Measurements from ENCODE around the gene AKAP6.
"Not testable (repeated sequence)": the region's sequence is repeated elsewhere in the genome, so short reads cannot be mapped to it uniquely, and the experiment has no call there.

AKAP6 gene

GRCh38 chr14:32443890-32444661 lies 115.0 kb downstream of the AKAP6 start:
- DNase-seq (ENCODE audit: low spot score), result peak; percentile 79

- DNase-seq (ENCODE audit: low spot score), result no peak
Measured at GRCh38 chr14:32447371-32447770, 118.3 kb downstream of the AKAP6 start.

- DNase-seq (ENCODE audit: low spot score), result no peak
Measured at GRCh38 chr14:32449648-32450047, 120.5 kb downstream of the AKAP6 start.

- DNase-seq (ENCODE audit: low spot score), result no peak
Measured at GRCh38 chr14:32450919-32451675, 122.0 kb downstream of the AKAP6 start.

GRCh38 chr14:32453857-32454810 lies 125.0 kb downstream of the AKAP6 start:
- DNase-seq (ENCODE audit: low spot score), result no peak

- no peak for DNase-seq (ENCODE audit: low spot score)
Measured at GRCh38 chr14:32457213-32457920, 128.3 kb downstream of the AKAP6 start.

- no peak for DNase-seq (ENCODE audit: low spot score)
Measured at GRCh38 chr14:32458720-32459119, 129.6 kb downstream of the AKAP6 start.

- DNase-seq (ENCODE audit: low spot score), result no peak
Measured at GRCh38 chr14:32460267-32460666, 131.2 kb downstream of the AKAP6 start.

- DNase-seq (ENCODE audit: low spot score), result not testable (repeated sequence)
Measured at GRCh38 chr14:32462553-32462952, 133.5 kb downstream of the AKAP6 start.

GRCh38 chr14:32468955-32469354 lies 139.9 kb downstream of the AKAP6 start:
- peak; percentile 74 for DNase-seq (ENCODE audit: low spot score)

- peak; percentile 87 for DNase-seq (ENCODE audit: low spot score)
Measured at GRCh38 chr14:32469388-32470160, 140.5 kb downstream of the AKAP6 start.

- peak; percentile 81 for DNase-seq (ENCODE audit: low spot score)
Measured at GRCh38 chr14:32470161-32470715, 141.1 kb downstream of the AKAP6 start.

- peak; percentile 34 for DNase-seq (ENCODE audit: low spot score)
Measured at GRCh38 chr14:32471181-32471580, 142.1 kb downstream of the AKAP6 start.

GRCh38 chr14:32472076-32472475 lies 143.0 kb downstream of the AKAP6 start:
- no peak for DNase-seq (ENCODE audit: low spot score)

GRCh38 chr14:32472512-32473463 lies 143.7 kb downstream of the AKAP6 start:
- peak; percentile 91 for DNase-seq (ENCODE audit: low spot score)

- DNase-seq (ENCODE audit: low spot score), result peak; percentile 57
Measured at GRCh38 chr14:32473464-32473855, 144.4 kb downstream of the AKAP6 start.

- DNase-seq (ENCODE audit: low spot score), result no peak
Measured at GRCh38 chr14:32474478-32475195, 145.5 kb downstream of the AKAP6 start.

- no peak for DNase-seq (ENCODE audit: low spot score)
Measured at GRCh38 chr14:32476532-32476931, 147.4 kb downstream of the AKAP6 start.

GRCh38 chr14:32477396-32477795 lies 148.3 kb downstream of the AKAP6 start:
- DNase-seq (ENCODE audit: low spot score), result no peak

Measured in pons (tissue), 1 donor.